HG02840 (cell line): ENCODE measurements around the gene NUP37.

Experiments used
- ATAC-seq: cut with Tn5 transposase; IDR thresholded peaks from one replicate; pipeline ENCODE4 v1.9.1; 2021; ENCODE audit warnings: mild to moderate bottlenecking, moderate library complexity, moderate number of reproducible peaks; ENCODE audit not compliant: unreplicated experiment, low FRiP score

The NUP37 gene

GRCh38 chr12:102033991-102034745 lies 85.7 kb downstream of the NUP37 start:
- no peak for ATAC-seq

GRCh38 chr12:102031852-102032251 lies 88.1 kb downstream of the NUP37 start:
- ATAC-seq, result no peak

GRCh38 chr12:102029141-102029540 lies 90.8 kb downstream of the NUP37 start:
- no peak for ATAC-seq

DNA sequence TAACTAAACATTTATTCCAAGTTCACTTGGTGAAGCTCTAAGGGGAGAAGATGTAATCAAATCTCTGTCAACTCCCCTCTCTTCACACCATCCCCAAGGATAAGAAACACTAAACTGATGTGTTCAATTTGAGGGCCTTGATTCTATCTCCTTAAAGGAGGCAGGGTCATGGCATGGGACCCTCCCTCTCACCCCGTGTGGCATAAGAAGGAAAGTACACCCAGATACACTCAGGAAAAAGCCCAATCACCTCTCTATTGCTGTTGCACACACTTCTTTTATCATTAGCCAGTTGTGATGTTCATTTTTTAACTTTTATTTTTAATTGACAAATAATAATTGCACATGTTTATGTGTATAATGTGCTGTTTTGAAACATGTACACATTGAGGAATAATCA lies 93.2 kb downstream of the NUP37 start:
- ATAC-seq, result no peak

DNA sequence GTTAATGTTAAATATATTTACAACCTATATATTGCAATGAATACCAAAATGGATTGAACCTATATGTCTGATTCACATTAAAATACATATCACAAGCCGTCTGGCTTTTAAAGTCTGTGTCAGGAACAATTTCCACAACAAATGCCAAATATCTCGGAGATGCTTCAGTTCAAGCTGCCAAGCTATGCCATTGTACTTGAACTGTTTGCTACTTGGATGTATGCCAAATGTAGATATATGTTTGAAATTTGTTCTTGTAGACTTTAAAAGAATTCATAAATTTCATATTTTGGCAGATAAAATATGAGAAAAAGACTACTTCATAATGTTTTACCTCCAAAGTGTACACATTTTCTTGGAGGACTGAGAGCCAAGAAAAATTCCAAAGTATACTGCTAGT lies 95.1 kb downstream of the NUP37 start:
- no peak for ATAC-seq

DNA sequence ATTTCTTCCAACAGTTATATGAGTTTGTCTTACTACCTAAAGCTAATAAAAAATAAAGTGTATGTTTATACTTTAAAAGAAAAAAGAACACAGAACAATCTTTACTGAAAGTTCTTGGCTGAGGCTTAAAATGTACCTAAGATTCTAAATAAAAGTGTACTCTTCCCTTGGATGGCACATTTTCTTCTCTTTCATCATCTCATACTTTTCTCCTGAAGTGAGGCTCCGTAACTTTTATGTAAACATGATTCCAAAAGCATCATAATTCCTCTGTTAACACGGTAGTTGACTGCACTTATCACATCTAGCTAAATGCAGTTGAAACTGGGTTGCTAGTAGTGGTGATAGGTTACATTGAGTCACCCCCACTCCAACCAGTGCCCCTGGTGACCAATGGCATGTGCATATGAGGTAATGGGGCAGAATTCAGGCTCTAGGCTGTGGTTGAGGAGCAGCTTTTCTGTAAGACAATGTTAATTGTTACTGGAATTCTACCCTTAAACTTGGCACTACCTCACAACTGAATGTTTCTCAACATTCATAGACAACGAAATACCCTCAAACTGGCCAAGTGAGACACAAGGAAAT lies 96.5 kb downstream of the NUP37 start:
- no peak for ATAC-seq
